WTC11 (cell line): ENCODE data around the gene PSORS1C1.

Experiments
- CBFB ChIP-seq: sonication (generic); formaldehyde crosslinking; IDR thresholded peaks from 2 replicates; pipeline ENCODE4 v1.8.1; 2022; ENCODE audit warnings: mild to moderate bottlenecking, low read depth, missing genetic modification reagents
- ESRRA ChIP-seq: sonication (generic); formaldehyde crosslinking; IDR thresholded peaks from 2 replicates; pipeline ENCODE4 v1.8.1; 2022; ENCODE audit warnings: mild to moderate bottlenecking, missing genetic modification reagents, borderline replicate concordance
- NFE2L1 ChIP-seq: sonication (generic); formaldehyde crosslinking; IDR thresholded peaks from 2 replicates; pipeline ENCODE4 v1.8.1; 2023; ENCODE audit warnings: missing genetic modification reagents
- SP1 ChIP-seq: sonication (generic); formaldehyde crosslinking; conservative IDR thresholded peaks from 2 replicates; pipeline ENCODE4 v1.8.1; 2022; ENCODE audit warnings: missing genetic modification reagents
- TP53 ChIP-seq: sonication (generic); formaldehyde crosslinking; IDR thresholded peaks from 2 replicates; pipeline ENCODE4 v1.8.1; 2023; ENCODE audit warnings: mild to moderate bottlenecking, missing genetic modification reagents
- ZBTB21 ChIP-seq: sonication (generic); formaldehyde crosslinking; IDR thresholded peaks from 2 replicates; pipeline ENCODE4 v1.8.1; 2023; ENCODE audit warnings: mild to moderate bottlenecking, missing genetic modification reagents, borderline replicate concordance
- ZNF121 ChIP-seq: sonication (generic); formaldehyde crosslinking; IDR thresholded peaks from 2 replicates; pipeline ENCODE4 v1.8.0; 2023; ENCODE audit warnings: missing genetic modification reagents
- ZNF232 ChIP-seq: sonication (generic); formaldehyde crosslinking; IDR thresholded peaks from 2 replicates; pipeline ENCODE4 v1.8.0; 2022; ENCODE audit warnings: mild to moderate bottlenecking, missing genetic modification reagents
- ZNF416 ChIP-seq: fragments of 250-450 bp; sonication (Bioruptor Pico); IDR thresholded peaks from 2 replicates; pipeline ENCODE4 v1.9.0; 2021; ENCODE audit warnings: mild to moderate bottlenecking, inconsistent platforms
- TF ChIP-seq, protein P1 (sequence below): fragments of 200-600 bp; IDR thresholded peaks from 2 replicates; pipeline ENCODE4 v1.8.0; 2022; ENCODE audit warnings: antibody characterized with exemption
- TF ChIP-seq, protein P2 (sequence below): sonication (generic); formaldehyde crosslinking; IDR thresholded peaks from 2 replicates; pipeline ENCODE4 v1.8.0; 2023; ENCODE audit warnings: missing genetic modification reagents
- TF ChIP-seq, protein P3 (sequence below): sonication (generic); formaldehyde crosslinking; IDR thresholded peaks from 2 replicates; pipeline ENCODE4 v1.8.1; 2023; ENCODE audit warnings: mild to moderate bottlenecking, missing genetic modification reagents

DNA sequence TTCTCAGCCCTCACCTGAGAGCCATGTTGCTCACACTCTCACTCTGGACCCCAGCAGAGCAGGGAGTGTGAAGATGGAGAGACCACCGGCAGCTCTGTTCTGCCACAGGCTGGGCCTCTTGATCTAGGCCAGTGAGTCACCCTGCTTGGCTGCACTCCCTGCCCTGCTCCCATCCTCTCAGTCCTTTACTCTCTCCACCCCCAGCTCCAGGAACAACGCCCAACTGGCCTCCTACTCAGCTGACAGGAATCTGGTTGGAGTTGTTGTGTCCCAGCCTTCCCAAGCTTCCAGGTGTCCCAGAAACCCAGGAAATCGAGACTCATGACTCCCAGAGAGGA, at the start of gene PSORS1C1:
- TF ChIP-seq ZNF121 = no peak
- TF ChIP-seq, protein P1, sequence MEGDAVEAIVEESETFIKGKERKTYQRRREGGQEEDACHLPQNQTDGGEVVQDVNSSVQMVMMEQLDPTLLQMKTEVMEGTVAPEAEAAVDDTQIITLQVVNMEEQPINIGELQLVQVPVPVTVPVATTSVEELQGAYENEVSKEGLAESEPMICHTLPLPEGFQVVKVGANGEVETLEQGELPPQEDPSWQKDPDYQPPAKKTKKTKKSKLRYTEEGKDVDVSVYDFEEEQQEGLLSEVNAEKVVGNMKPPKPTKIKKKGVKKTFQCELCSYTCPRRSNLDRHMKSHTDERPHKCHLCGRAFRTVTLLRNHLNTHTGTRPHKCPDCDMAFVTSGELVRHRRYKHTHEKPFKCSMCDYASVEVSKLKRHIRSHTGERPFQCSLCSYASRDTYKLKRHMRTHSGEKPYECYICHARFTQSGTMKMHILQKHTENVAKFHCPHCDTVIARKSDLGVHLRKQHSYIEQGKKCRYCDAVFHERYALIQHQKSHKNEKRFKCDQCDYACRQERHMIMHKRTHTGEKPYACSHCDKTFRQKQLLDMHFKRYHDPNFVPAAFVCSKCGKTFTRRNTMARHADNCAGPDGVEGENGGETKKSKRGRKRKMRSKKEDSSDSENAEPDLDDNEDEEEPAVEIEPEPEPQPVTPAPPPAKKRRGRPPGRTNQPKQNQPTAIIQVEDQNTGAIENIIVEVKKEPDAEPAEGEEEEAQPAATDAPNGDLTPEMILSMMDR = no peak
- no peak for TF ChIP-seq SP1
- TF ChIP-seq TP53 (CRISPR knock-in tag) = no peak
- no peak for TF ChIP-seq ZBTB21 (CRISPR knock-in tag)
- no peak for TF ChIP-seq ZNF232 (CRISPR knock-in tag)
- no peak for TF ChIP-seq ZNF416 (CRISPR knock-in tag)
- TF ChIP-seq, protein P2, sequence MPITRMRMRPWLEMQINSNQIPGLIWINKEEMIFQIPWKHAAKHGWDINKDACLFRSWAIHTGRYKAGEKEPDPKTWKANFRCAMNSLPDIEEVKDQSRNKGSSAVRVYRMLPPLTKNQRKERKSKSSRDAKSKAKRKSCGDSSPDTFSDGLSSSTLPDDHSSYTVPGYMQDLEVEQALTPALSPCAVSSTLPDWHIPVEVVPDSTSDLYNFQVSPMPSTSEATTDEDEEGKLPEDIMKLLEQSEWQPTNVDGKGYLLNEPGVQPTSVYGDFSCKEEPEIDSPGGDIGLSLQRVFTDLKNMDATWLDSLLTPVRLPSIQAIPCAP (CRISPR knock-in tag) = no peak
- no peak for TF ChIP-seq CBFB (CRISPR knock-in tag)
- no peak for TF ChIP-seq ESRRA (CRISPR knock-in tag)
- no peak for TF ChIP-seq NFE2L1 (CRISPR knock-in tag)
- TF ChIP-seq, protein P3, sequence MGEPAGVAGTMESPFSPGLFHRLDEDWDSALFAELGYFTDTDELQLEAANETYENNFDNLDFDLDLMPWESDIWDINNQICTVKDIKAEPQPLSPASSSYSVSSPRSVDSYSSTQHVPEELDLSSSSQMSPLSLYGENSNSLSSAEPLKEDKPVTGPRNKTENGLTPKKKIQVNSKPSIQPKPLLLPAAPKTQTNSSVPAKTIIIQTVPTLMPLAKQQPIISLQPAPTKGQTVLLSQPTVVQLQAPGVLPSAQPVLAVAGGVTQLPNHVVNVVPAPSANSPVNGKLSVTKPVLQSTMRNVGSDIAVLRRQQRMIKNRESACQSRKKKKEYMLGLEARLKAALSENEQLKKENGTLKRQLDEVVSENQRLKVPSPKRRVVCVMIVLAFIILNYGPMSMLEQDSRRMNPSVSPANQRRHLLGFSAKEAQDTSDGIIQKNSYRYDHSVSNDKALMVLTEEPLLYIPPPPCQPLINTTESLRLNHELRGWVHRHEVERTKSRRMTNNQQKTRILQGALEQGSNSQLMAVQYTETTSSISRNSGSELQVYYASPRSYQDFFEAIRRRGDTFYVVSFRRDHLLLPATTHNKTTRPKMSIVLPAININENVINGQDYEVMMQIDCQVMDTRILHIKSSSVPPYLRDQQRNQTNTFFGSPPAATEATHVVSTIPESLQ = no peak
